Sigmoid colon (tissue), 7 donors: Measurements from ENCODE around the gene GPA33. TPM values are rescaled to one million over a fixed set of nuclear protein-coding genes. Genes with fewer than 3 reads are reported as not detected.

Experiments used
- DNase-seq: peaks from one replicate; pipeline ENCODE4 v3.0.0-alpha.2; 2019
- H3K27ac ChIP-seq, 4 donors: fragments of 200-600 bp; sonication (generic); one replicate each; pipeline ENCODE4 v1.5.1; 2016 to 2019; ENCODE audit warnings: mild to moderate bottlenecking in 1 of 4
- H3K27me3 ChIP-seq, 3 donors: fragments of 200-600 bp; sonication (generic); one replicate each; pipeline ENCODE4 v1.5.1; 2019; ENCODE audit warnings: mild to moderate bottlenecking in 1 of 3
- H3K36me3 ChIP-seq, 4 donors: fragments of 200-600 bp; sonication (generic); one replicate each; pipeline ENCODE4 v1.5.1; 2016 to 2019
- H3K4me1 ChIP-seq, 4 donors: fragments of 200-600 bp; sonication (generic); one replicate each; pipeline ENCODE4 v1.5.1; 2017 to 2019
- H3K4me3 ChIP-seq, 4 donors: fragments of 200-600 bp; sonication (generic); one replicate each; pipeline ENCODE4 v1.5.1; 2017 to 2019; ENCODE audit warnings: mild to moderate bottlenecking in 2 of 4, moderate library complexity in 1 of 4
- H3K9me3 ChIP-seq, 4 donors: fragments of 200-600 bp in 3 of 4; sonication (generic) in 3 of 4; one replicate each; pipeline versions ENCODE4 v1.5.1 to v1.6.1; 2013 to 2019
- CTCF ChIP-seq, 4 experiments: fragments of 450-650 bp in 3 of 4; fragments of 200-600 bp in 1 of 4; IDR thresholded peaks; one replicate each; pipeline ENCODE4 v1.5.1; 2016 to 2019; ENCODE audit warnings: antibody characterized with exemption in 4 of 4, mild to moderate bottlenecking in 3 of 4, moderate library complexity in 2 of 4
- EP300 ChIP-seq, 4 donors: sonication (generic); formaldehyde crosslinking; IDR thresholded peaks; one replicate each; pipeline ENCODE4 v1.6.1; 2017; ENCODE audit warnings: antibody characterized with exemption in 4 of 4
- POLR2A ChIP-seq, 2 donors: fragments of 450-650 bp; IDR thresholded peaks; one replicate each; pipeline ENCODE4 v1.6.1; 2016; ENCODE audit warnings: antibody characterized with exemption in 2 of 2, mild to moderate bottlenecking in 2 of 2, moderate library complexity in 2 of 2
- POLR2AphosphoS5 ChIP-seq, 4 donors: sonication (generic); formaldehyde crosslinking; IDR thresholded peaks; one replicate each; pipeline ENCODE4 v1.6.1; 2017; ENCODE audit warnings: antibody characterized with exemption in 4 of 4
- WGBS, 2 donors: extraction: QIAGEN DNeasy Blood & Tissue Kit; methylation state at CpG; one replicate each; pipeline ENCODE4 v1.1.7; 2013; 5-methylcytosine and 5-hydroxymethylcytosine counted together
- intact Hi-C: fragments of 100-400 bp; cut with DNase I; formaldehyde crosslinking; loops from one replicate; pipeline ENCODE4 v1.15.1; 2023
- polyA plus RNA-seq, 3 donors: library from polyadenylated mRNA; stranded (reverse); fragments of 200-250 nt; gene quantifications; one replicate each; pipeline ENCODE4 v1.2.3, GENCODE V29; 2013
- total RNA-seq, 4 donors: library from RNA; depleted of rRNA; stranded (reverse); fragments of >200 nt; gene quantifications; one replicate each; pipeline ENCODE4 v1.1.0, GENCODE V29; 2016
- donor health status: healthy with polysubstance abuse.
- donor health status: Bipolar disorder and iron deficiency.
- donor health status: healthy.

Gene GPA33
- total and polyA plus RNA-seq, 7 donors = 0.28 to 363 (median 90.7) TPM; not detected in 2

- no peak overlapping the region for H3K4me3 ChIP-seq
- TF ChIP-seq POLR2A (IDR thresholded peaks at IDR 0.05) (no peak), EP300 (IDR thresholded peaks at IDR 0.05) (no peak), CTCF (IDR thresholded peaks at IDR 0.05) (no peak), POLR2AphosphoS5 (IDR thresholded peaks at IDR 0.05) (no peak)
- no peaks in the 10 kb centered on the region for H3K27me3 ChIP-seq
- intact Hi-C loops = no loop called here
- no peak for DNase-seq
- H3K4me1 ChIP-seq = no peaks in the 10 kb centered on the region
- H3K9me3 ChIP-seq = no peaks in the 10 kb centered on the region
- 85% methylated on average over 17 of the region's 17 CpGs for WGBS, 2 donors
- no peaks in the 10 kb centered on the region for H3K36me3 ChIP-seq
- H3K27ac ChIP-seq = no peak overlapping the region
These were observed 38.4 kb upstream of the GPA33 start for GRCh38 chr1:167128261-167129227.

GRCh38 chr1:167127661-167128060, 37.5 kb upstream of the GPA33 start:
- H3K4me1 ChIP-seq = no peaks in the 10 kb centered on the region
- H3K4me3 ChIP-seq = no peak overlapping the region
- H3K36me3 ChIP-seq = no peaks in the 10 kb centered on the region
- intact Hi-C loops = no loop called here
- no peak for DNase-seq
- no peak overlapping the region for H3K27ac ChIP-seq
- 91% methylated on average over 5 of the region's 5 CpGs for WGBS, 2 donors
- TF ChIP-seq CTCF (IDR thresholded peaks at IDR 0.05) (no peak), POLR2A (IDR thresholded peaks at IDR 0.05) (no peak), POLR2AphosphoS5 (IDR thresholded peaks at IDR 0.05) (no peak), EP300 (IDR thresholded peaks at IDR 0.05) (no peak)
- H3K27me3 ChIP-seq = no peaks in the 10 kb centered on the region
- no peaks in the 10 kb centered on the region for H3K9me3 ChIP-seq

- Histone ChIP-seq H3K4me1 (no peaks in the 10 kb centered on the region), H3K4me3 (no peak overlapping the region), H3K27me3 (no peaks in the 10 kb centered on the region), H3K27ac (no peak overlapping the region), H3K9me3 (no peaks in the 10 kb centered on the region), H3K36me3 (no peaks in the 10 kb centered on the region)
- 95 to 96% methylated on average over 5 of the region's 5 CpGs for WGBS, 2 donors
- TF ChIP-seq POLR2A (IDR thresholded peaks at IDR 0.05) (no peak), POLR2AphosphoS5 (IDR thresholded peaks at IDR 0.05) (no peak), EP300 (IDR thresholded peaks at IDR 0.05) (no peak), CTCF (IDR thresholded peaks at IDR 0.05) (no peak)
- intact Hi-C loops = no loop called here
- no peak for DNase-seq
These were observed 37.1 kb upstream of the GPA33 start for GRCh38 chr1:167127236-167127635.

- no peak for DNase-seq
- no peak overlapping the region for H3K27ac ChIP-seq
- no peaks in the 10 kb centered on the region for H3K36me3 ChIP-seq
- H3K4me3 ChIP-seq = no peak overlapping the region
- intact Hi-C loops = no loop called here
- no peaks in the 10 kb centered on the region for H3K27me3 ChIP-seq
- 94% methylated on average over 17 of the region's 17 CpGs for WGBS, 2 donors
- no peaks in the 10 kb centered on the region for H3K9me3 ChIP-seq
- H3K4me1 ChIP-seq = peaks cover 0 to 3% (median 2%) of the 10 kb centered on the region in 4 donors
- TF ChIP-seq POLR2AphosphoS5 (IDR thresholded peaks at IDR 0.05) (no peak), POLR2A (IDR thresholded peaks at IDR 0.05) (no peak), EP300 (IDR thresholded peaks at IDR 0.05) (no peak), CTCF (IDR thresholded peaks at IDR 0.05) (no peak)
These were observed 36.6 kb upstream of the GPA33 start for GRCh38 chr1:167126811-167127210.
